Measurements from ENCODE around the gene ADA.

DNA sequence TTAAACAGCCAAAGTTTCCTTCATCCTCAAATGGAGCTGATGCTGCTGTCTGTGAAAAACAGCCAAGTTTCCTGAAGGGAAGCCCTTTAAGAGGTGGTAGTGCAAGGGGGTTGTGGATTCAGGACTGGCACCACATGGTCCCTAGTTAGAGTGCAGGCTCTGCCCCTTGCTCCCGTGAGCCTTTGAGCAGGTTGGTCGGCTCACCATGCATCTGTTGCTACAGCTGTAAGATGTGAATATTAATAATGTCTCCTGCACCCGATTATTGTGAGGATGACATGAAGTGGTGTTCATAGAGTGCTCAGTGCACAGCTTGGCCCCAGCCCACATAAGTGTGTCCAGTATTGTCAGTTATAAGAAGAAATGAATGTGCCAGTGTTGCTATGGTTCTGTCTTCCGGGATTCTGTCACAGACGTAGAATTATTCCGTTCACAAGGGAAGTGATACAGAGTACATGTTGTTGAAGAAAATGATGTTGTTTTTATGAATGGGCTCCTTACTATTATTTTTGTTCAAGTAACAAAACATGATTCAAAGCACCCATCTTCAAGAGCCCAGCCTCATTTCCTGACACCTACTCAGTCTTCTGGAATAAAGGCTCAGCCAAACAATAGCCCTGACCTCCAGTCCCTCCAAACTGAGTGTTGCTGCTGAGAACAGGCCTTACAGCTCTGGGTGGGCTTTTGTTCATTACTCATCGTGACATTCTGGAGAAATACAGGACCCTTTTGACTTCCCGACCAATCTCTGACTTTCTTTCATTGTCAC lies 72.0 kb downstream of the ADA start:
- TF ChIP-seq, protein P1, sequence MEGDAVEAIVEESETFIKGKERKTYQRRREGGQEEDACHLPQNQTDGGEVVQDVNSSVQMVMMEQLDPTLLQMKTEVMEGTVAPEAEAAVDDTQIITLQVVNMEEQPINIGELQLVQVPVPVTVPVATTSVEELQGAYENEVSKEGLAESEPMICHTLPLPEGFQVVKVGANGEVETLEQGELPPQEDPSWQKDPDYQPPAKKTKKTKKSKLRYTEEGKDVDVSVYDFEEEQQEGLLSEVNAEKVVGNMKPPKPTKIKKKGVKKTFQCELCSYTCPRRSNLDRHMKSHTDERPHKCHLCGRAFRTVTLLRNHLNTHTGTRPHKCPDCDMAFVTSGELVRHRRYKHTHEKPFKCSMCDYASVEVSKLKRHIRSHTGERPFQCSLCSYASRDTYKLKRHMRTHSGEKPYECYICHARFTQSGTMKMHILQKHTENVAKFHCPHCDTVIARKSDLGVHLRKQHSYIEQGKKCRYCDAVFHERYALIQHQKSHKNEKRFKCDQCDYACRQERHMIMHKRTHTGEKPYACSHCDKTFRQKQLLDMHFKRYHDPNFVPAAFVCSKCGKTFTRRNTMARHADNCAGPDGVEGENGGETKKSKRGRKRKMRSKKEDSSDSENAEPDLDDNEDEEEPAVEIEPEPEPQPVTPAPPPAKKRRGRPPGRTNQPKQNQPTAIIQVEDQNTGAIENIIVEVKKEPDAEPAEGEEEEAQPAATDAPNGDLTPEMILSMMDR (IDR thresholded peaks at IDR 0.05 in 4 of 5, conservative IDR thresholded peaks at IDR 0.05 in 1 of 5), result no peak
- no peak for TF ChIP-seq POLR2A (IDR thresholded peaks at IDR 0.05)
